ENCODE results near the gene GCKR. TPM values are rescaled to one million over a fixed set of nuclear protein-coding genes. Genes with fewer than 3 reads are reported as not detected.

The GCKR gene
- total RNA-seq, 3 donors from 2014 or later, result 0.29 TPM; not detected in 2

Other genes starting within 250 kb of the GCKR start
- gene SLC30A3, start 233.8 kb upstream of the GCKR start, total RNA-seq, result under 1 TPM in 1 of 3 donors, not detected in 2; 0.12 TPM
- gene DNAJC5G, start 221.4 kb upstream of the GCKR start, total RNA-seq, result under 1 TPM in 1 of 3 donors, not detected in 2; 0.47 TPM
- under 1 TPM in 1 of 3 donors, not detected in 2; 0.43 TPM for gene TRIM54, start 214.4 kb upstream of the GCKR start, total RNA-seq
- 1 to 10 TPM in 1 of 3 donors, under 1 TPM in 2; 0.52 to 1.2 (median 0.92) TPM for gene UCN, start 188.4 kb upstream of the GCKR start, total RNA-seq
- gene MPV17, start 173.7 kb upstream of the GCKR start, total RNA-seq, result 10 to 100 TPM; 39.5 to 49.0 (median 41.9) TPM
- 10 to 100 TPM; 53.7 to 83.5 (median 56.9) TPM for gene GTF3C2, start 140.1 kb upstream of the GCKR start, total RNA-seq
- 10 to 100 TPM; 31.4 to 59.9 (median 34.0) TPM for gene EIF2B4, start 126.5 kb upstream of the GCKR start, total RNA-seq
- gene SNX17, start 126.2 kb upstream of the GCKR start, total RNA-seq, result 10 to 100 TPM; 85.5 to 94.4 (median 91.0) TPM
- 10 to 100 TPM; 22.6 to 32.0 (median 25.4) TPM for gene ZNF513, start 116.1 kb upstream of the GCKR start, total RNA-seq
- 10 to 100 TPM; 53.4 to 64.1 (median 59.6) TPM for gene PPM1G, start 87.2 kb upstream of the GCKR start, total RNA-seq
- 100 to 1,000 TPM in 1 of 3 donors, 10 to 100 TPM in 2; 68.4 to 104 (median 87.6) TPM for gene NRBP1, start 68.2 kb upstream of the GCKR start, total RNA-seq
- 10 to 100 TPM; 43.9 to 93.4 (median 85.1) TPM for gene KRTCAP3, start 54.5 kb upstream of the GCKR start, total RNA-seq
- gene IFT172, start 7.1 kb upstream of the GCKR start, total RNA-seq, result 10 to 100 TPM; 54.4 to 93.7 (median 62.4) TPM
- 1 to 10 TPM in 2 of 3 donors, under 1 TPM in 1; 0.64 to 3.1 (median 1.7) TPM for gene FNDC4, start 1.6 kb upstream of the GCKR start, total RNA-seq
- gene ZNF512, start 86.2 kb downstream of the GCKR start, total RNA-seq, result 10 to 100 TPM; 14.4 to 37.8 (median 19.7) TPM
- 1 to 10 TPM; 1.9 to 4.0 (median 2.9) TPM for gene CCDC121, start 132.2 kb downstream of the GCKR start, total RNA-seq
- 10 to 100 TPM; 23.3 to 27.8 (median 25.2) TPM for gene GPN1, start 132.2 kb downstream of the GCKR start, total RNA-seq
- 10 to 100 TPM; 19.5 to 30.3 (median 28.1) TPM for gene SUPT7L, start 166.8 kb downstream of the GCKR start, total RNA-seq
- gene SLC4A1AP, start 167.1 kb downstream of the GCKR start, total RNA-seq, result 10 to 100 TPM; 14.8 to 15.8 (median 15.5) TPM

Measured in mucosa of descending colon (tissue), 3 donors.